Prostate gland (tissue), 2 donors: ENCODE measurements around the gene PTPRT. TPM values are rescaled to one million over a fixed set of nuclear protein-coding genes. Genes with fewer than 3 reads are reported as not detected.

Source experiments
- DNase-seq: peaks from one replicate; pipeline ENCODE4 v3.0.0-alpha.2; 2019; ENCODE audit warnings: low spot score
- H3K27ac ChIP-seq, 2 donors: fragments of 200-600 bp; sonication (generic); 2 replicates each; pipeline ENCODE4 v1.5.1; 2017 to 2019
- H3K27me3 ChIP-seq: fragments of 200-600 bp; sonication (generic); replicated peaks from 2 replicates; pipeline ENCODE4 v1.5.1; 2019; ENCODE audit not compliant: insufficient read depth
- H3K36me3 ChIP-seq, 2 donors: fragments of 200-600 bp; sonication (generic); 1 replicate in 1 of 2; 2 replicates in 1 of 2; pipeline versions ENCODE4 v1.5.1 to v1.8.1; 2017 to 2019
- H3K4me1 ChIP-seq: fragments of 200-600 bp; sonication (generic); replicated peaks from 2 replicates; pipeline ENCODE4 v1.5.1; 2019
- H3K4me3 ChIP-seq, 2 donors: fragments of 200-600 bp; sonication (generic); 2 replicates each; pipeline ENCODE4 v1.5.1; 2017 to 2019
- H3K9me3 ChIP-seq: fragments of 200-600 bp; sonication (generic); 2 replicates; pipeline ENCODE4 v1.5.1; 2017
- POLR2A ChIP-seq: fragments of 450-650 bp; IDR thresholded peaks from one replicate; pipeline ENCODE4 v1.6.1; 2016; ENCODE audit warnings: antibody characterized with exemption, mild to moderate bottlenecking
- POLR2AphosphoS5 ChIP-seq: sonication (generic); formaldehyde crosslinking; IDR thresholded peaks from one replicate; pipeline ENCODE4 v1.6.1; 2017; ENCODE audit warnings: antibody characterized with exemption
- WGBS: methylation state at CpG from one replicate; pipeline ENCODE4 v1.1.5; 2018; 5-methylcytosine and 5-hydroxymethylcytosine counted together
- intact Hi-C: fragments of 100-400 bp; cut with DNase I; formaldehyde crosslinking; loops from one replicate; pipeline ENCODE4 v1.14.2; 2022
- total RNA-seq, 2 donors: library from RNA; depleted of rRNA; stranded (reverse); fragments of >200 nt; gene quantifications; one replicate each; pipeline ENCODE4 v1.1.0, GENCODE V29; 2016
- TF ChIP-seq, protein P1 (sequence below), 4 experiments: fragments of 200-600 bp in 2 of 4; fragments of 450-650 bp in 2 of 4; sonication (generic) in 2 of 4; IDR thresholded peaks; 1 replicate in 3 of 4; 2 replicates in 1 of 4; pipeline ENCODE4 v1.5.1; 2016 to 2019; ENCODE audit warnings: antibody characterized with exemption in 4 of 4, mild to moderate bottlenecking in 2 of 4, moderate library complexity in 2 of 4

PTPRT gene
- total RNA-seq, 2 donors from 2014 or later, result 1.5 to 3.5 TPM

- H3K4me1 ChIP-seq, result no peaks in the 10 kb centered on the region
- 75% methylated on average over 3 of the region's 3 CpGs for WGBS
- H3K36me3 ChIP-seq, result no peaks in the 10 kb centered on the region
- TF ChIP-seq, protein P1, sequence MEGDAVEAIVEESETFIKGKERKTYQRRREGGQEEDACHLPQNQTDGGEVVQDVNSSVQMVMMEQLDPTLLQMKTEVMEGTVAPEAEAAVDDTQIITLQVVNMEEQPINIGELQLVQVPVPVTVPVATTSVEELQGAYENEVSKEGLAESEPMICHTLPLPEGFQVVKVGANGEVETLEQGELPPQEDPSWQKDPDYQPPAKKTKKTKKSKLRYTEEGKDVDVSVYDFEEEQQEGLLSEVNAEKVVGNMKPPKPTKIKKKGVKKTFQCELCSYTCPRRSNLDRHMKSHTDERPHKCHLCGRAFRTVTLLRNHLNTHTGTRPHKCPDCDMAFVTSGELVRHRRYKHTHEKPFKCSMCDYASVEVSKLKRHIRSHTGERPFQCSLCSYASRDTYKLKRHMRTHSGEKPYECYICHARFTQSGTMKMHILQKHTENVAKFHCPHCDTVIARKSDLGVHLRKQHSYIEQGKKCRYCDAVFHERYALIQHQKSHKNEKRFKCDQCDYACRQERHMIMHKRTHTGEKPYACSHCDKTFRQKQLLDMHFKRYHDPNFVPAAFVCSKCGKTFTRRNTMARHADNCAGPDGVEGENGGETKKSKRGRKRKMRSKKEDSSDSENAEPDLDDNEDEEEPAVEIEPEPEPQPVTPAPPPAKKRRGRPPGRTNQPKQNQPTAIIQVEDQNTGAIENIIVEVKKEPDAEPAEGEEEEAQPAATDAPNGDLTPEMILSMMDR (IDR thresholded peaks at IDR 0.05), result no peak
- no peak for TF ChIP-seq POLR2AphosphoS5
- no peak for TF ChIP-seq POLR2A
- no peak for DNase-seq
- intact Hi-C loops, result no loop called here
- no peak overlapping the region for H3K27ac ChIP-seq
- H3K9me3 ChIP-seq, result no peaks in the 10 kb centered on the region
- H3K4me3 ChIP-seq, result no peak overlapping the region
- no peaks in the 10 kb centered on the region for H3K27me3 ChIP-seq
Measured at GRCh38 chr20:42889517-42889916, 300.2 kb downstream of the PTPRT start.

- TF ChIP-seq POLR2A, result no peak
- no peak for TF ChIP-seq POLR2AphosphoS5
- TF ChIP-seq, protein P1 (IDR thresholded peaks at IDR 0.05), result no peak
- Histone ChIP-seq H3K9me3 (no peaks in the 10 kb centered on the region), H3K4me1 (no peaks in the 10 kb centered on the region), H3K27ac (no peak overlapping the region), H3K4me3 (no peak overlapping the region), H3K36me3 (no peaks in the 10 kb centered on the region), H3K27me3 (no peaks in the 10 kb centered on the region)
- intact Hi-C loops, result no loop called here
- DNase-seq, result no peak
- 82% methylated on average over 3 of the region's 3 CpGs for WGBS
Measured at GRCh38 chr20:42887281-42887680, 302.4 kb downstream of the PTPRT start.

DNA sequence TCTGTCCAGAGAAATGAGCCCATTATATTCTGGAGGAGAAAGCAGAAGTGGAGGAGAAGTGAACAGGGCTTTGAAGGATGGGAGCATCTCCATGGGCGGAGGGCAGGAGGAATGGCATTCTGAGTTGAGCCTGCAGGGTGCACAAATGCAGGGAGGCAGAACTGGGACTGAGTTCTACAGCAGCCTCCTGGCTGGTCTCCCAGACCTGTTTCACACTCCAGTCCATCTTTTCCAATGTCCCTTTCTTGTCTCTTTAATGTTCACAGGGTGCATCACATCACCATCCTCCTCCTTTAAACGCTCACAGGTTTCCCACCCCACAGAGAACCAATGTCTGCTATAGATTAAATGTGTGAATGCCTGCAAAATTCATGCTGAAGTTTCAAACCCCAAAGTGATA, 302.9 kb downstream of the PTPRT start:
- TF ChIP-seq POLR2A (no peak), POLR2AphosphoS5 (no peak)
- TF ChIP-seq, protein P1 (IDR thresholded peaks at IDR 0.05), result no peak
- Histone ChIP-seq H3K27ac (no peak overlapping the region), H3K4me1 (no peaks in the 10 kb centered on the region), H3K27me3 (no peaks in the 10 kb centered on the region), H3K9me3 (no peaks in the 10 kb centered on the region), H3K36me3 (no peaks in the 10 kb centered on the region), H3K4me3 (no peak overlapping the region)
- intact Hi-C loops, result no loop called here
- WGBS, result 79% methylated on average over 2 of the region's 2 CpGs
- no peak for DNase-seq

- intact Hi-C loops, result no loop called here
- no peak for TF ChIP-seq POLR2A
- TF ChIP-seq POLR2AphosphoS5, result no peak
- TF ChIP-seq, protein P1 (IDR thresholded peaks at IDR 0.05), result no peak
- Histone ChIP-seq H3K9me3 (no peaks in the 10 kb centered on the region), H3K4me3 (no peak overlapping the region), H3K4me1 (no peaks in the 10 kb centered on the region), H3K27me3 (no peaks in the 10 kb centered on the region), H3K36me3 (no peaks in the 10 kb centered on the region), H3K27ac (no peak overlapping the region)
- WGBS, result 45% methylated on average over 6 of the region's 6 CpGs
- DNase-seq, result no peak
Measured at GRCh38 chr20:42886046-42886445, 303.7 kb downstream of the PTPRT start.

DNA sequence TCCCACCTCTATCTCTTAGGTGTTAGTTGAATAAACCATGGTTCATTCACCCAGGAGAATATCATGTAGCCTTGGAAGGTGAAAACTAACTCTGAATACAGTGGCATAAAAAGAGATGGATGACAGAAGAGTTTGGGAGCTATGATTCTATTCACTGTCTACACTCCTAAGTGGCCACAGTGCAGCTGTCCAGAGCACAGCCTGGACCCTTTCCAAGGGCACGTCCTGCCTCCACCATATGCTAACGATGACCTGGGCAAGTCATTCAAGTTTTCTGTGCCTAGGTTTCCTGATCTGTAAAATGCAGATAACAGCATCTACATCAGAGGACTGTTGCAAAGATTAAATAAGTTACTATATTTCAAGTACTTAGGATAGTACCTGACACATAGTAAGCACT, 314.1 kb downstream of the PTPRT start:
- Histone ChIP-seq H3K36me3 (no peaks in the 10 kb centered on the region), H3K4me3 (no peak overlapping the region), H3K27me3 (no peaks in the 10 kb centered on the region), H3K4me1 (no peaks in the 10 kb centered on the region), H3K27ac (no peak overlapping the region), H3K9me3 (no peaks in the 10 kb centered on the region)
- DNase-seq, result no peak
- WGBS, result 62% methylated on average over 2 of the region's 2 CpGs
- TF ChIP-seq POLR2AphosphoS5 (no peak), POLR2A (no peak)
- TF ChIP-seq, protein P1 (IDR thresholded peaks at IDR 0.05), result no peak
- intact Hi-C loops, result no loop called here
